IPS-NIHi11 (cell line): ENCODE results near the gene SENP2.
"Not testable (repeated sequence)": the region's sequence is repeated elsewhere in the genome, so short reads cannot be mapped to it uniquely, and the experiment has no call there.

Source experiments
- DNase-seq: peaks from one replicate; pipeline ENCODE4 v3.0.0; 2012; ENCODE audit warnings: mixed read lengths, low spot score

The SENP2 gene

GRCh38 chr3:185647880-185648210 lies 61.8 kb downstream of the SENP2 start:
- DNase-seq = no peak

- DNase-seq = no peak
Observed at GRCh38 chr3:185648396-185648795, 62.3 kb downstream of the SENP2 start.

GRCh38 chr3:185649414-185649813 lies 63.3 kb downstream of the SENP2 start:
- no peak for DNase-seq

GRCh38 chr3:185651971-185652370 lies 65.9 kb downstream of the SENP2 start:
- no peak for DNase-seq

GRCh38 chr3:185653949-185654757 lies 68.1 kb downstream of the SENP2 start:
- DNase-seq = no peak

- no peak for DNase-seq
Observed at GRCh38 chr3:185654758-185655145, 68.7 kb downstream of the SENP2 start.

GRCh38 chr3:185655426-185656320 lies 69.6 kb downstream of the SENP2 start:
- DNase-seq = no peak

- no peak for DNase-seq
Observed at GRCh38 chr3:185656321-185656840, 70.3 kb downstream of the SENP2 start.

- no peak for DNase-seq
Observed at GRCh38 chr3:185657211-185657610, 71.1 kb downstream of the SENP2 start.

- no peak for DNase-seq
Observed at GRCh38 chr3:185657691-185658503, 71.8 kb downstream of the SENP2 start.

- no peak for DNase-seq
Observed at GRCh38 chr3:185658504-185658912, 72.4 kb downstream of the SENP2 start.

GRCh38 chr3:185658943-185659342 lies 72.8 kb downstream of the SENP2 start:
- no peak for DNase-seq

GRCh38 chr3:185659942-185660921 lies 74.1 kb downstream of the SENP2 start:
- peak; percentile 94 for DNase-seq

GRCh38 chr3:185661296-185661695 lies 75.2 kb downstream of the SENP2 start:
- DNase-seq = not testable (repeated sequence)

- no peak for DNase-seq
Observed at GRCh38 chr3:185661772-185662171, 75.7 kb downstream of the SENP2 start.

GRCh38 chr3:185663929-185664328 lies 77.8 kb downstream of the SENP2 start:
- no peak for DNase-seq

GRCh38 chr3:185667574-185667973 lies 81.5 kb downstream of the SENP2 start:
- no peak for DNase-seq

GRCh38 chr3:185677146-185677829 lies 91.2 kb downstream of the SENP2 start:
- DNase-seq = peak; percentile 81

GRCh38 chr3:185678027-185678426 lies 91.9 kb downstream of the SENP2 start:
- DNase-seq = no peak

- DNase-seq = no peak
Observed at GRCh38 chr3:185680231-185680630, 94.1 kb downstream of the SENP2 start.
